Colonic mucosa (tissue), 4 donors: Measurements from ENCODE around the gene XCL2. TPM values are rescaled to one million over a fixed set of nuclear protein-coding genes. Genes with fewer than 3 reads are reported as not detected.
"Not testable (repeated sequence)": the region's sequence is repeated elsewhere in the genome, so short reads cannot be mapped to it uniquely, and the experiment has no call there.

Experiments used
- DNase-seq: peaks from one replicate; pipeline ENCODE4 v3.0.0-alpha.2; 2020
- H3K27ac ChIP-seq: fragments of 200-600 bp; one replicate; pipeline ENCODE4 v1.8.0; 2021
- H3K27me3 ChIP-seq: fragments of 200-600 bp; one replicate; pipeline ENCODE4 v1.8.0; 2021
- H3K36me3 ChIP-seq: fragments of 200-600 bp; one replicate; pipeline ENCODE4 v1.8.0; 2021
- H3K4me1 ChIP-seq: fragments of 200-600 bp; one replicate; pipeline ENCODE4 v1.8.0; 2021; ENCODE audit warnings: mild to moderate bottlenecking
- H3K4me3 ChIP-seq: fragments of 200-600 bp; one replicate; pipeline ENCODE4 v1.8.0; 2021
- H3K9ac ChIP-seq, 2 donors: one replicate each; pipeline ENCODE4 v1.7.0; 2013; ENCODE audit warnings: control low read depth in 2 of 2, low read depth in 2 of 2, low read length in 2 of 2
- H3K9me3 ChIP-seq: fragments of 200-600 bp; one replicate; pipeline ENCODE4 v1.8.0; 2021
- intact Hi-C: fragments of 100-400 bp; cut with DNase I; formaldehyde crosslinking; loops from one replicate; pipeline ENCODE4 v1.14.1; 2022
- total RNA-seq, 2 donors: library from RNA; stranded (reverse); fragmentation: NEBNext Ultra II Directional in 1 of 2; extraction: Animal tissue kit (Norgen Biotek cat#: 25700) in 1 of 2; gene quantifications; one replicate each; pipeline ENCODE4 v1.2.1, GENCODE V29; 2021
- TF ChIP-seq, protein P1 (sequence below): fragments of 200-600 bp; IDR thresholded peaks from one replicate; pipeline ENCODE4 v1.8.0; 2022; ENCODE audit warnings: antibody characterized with exemption, mild to moderate bottlenecking
- donor health status: healthy.
- donor health status: DM: no; HTN: no; CAD: no.
- donor health status: DM: no; HTN: no; CAD: no.

The XCL2 gene, protein sequence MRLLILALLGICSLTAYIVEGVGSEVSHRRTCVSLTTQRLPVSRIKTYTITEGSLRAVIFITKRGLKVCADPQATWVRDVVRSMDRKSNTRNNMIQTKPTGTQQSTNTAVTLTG
- not detected for total RNA-seq

DNA sequence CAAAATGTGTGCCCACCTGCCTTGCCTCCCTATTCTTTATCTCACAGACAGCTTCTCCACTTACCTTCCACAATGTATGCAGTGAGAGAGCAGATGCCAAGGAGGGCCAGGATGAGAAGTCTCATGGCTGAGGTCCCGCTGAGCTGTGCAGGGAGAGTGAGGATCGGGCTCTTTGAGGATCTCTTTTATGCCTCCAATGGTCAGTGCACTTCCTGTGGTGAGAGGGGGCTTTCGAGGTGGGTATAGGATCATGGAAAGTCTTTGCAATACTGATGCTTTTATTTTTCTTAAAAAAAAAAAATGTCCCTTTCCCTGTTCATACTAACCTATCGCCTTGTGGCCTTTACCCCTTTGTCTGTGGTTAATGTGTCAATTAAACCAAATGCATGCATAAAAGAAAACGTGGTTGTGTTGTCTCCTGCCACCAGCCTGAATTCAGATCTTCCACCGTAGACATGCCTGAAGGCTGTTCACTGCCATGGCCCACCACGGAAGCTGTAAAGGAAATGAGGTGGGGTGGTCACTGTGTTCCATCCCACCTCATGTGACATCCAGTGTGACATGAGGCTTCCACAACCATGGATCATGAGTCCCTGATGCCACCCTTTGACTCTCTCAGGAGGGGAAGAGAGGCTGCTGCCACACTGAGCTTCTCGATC lies at the start of gene XCL2:
Gene XCL2, minus strand, starts transcription at position 158 of the 659 bp plus-strand sequence. Its CDS starts 33 bp downstream, at position 125.
- H3K9me3 ChIP-seq, H3K9ac ChIP-seq, H3K36me3 ChIP-seq, H3K27ac ChIP-seq, DNase-seq, H3K27me3 ChIP-seq, H3K4me3 ChIP-seq, intact Hi-C loops, H3K4me1 ChIP-seq: not testable (repeated sequence)

- Histone ChIP-seq H3K27ac (no peak overlapping the region), H3K27me3 (no peaks in the 10 kb centered on the region), H3K9me3 (no peaks in the 10 kb centered on the region), H3K9ac (no peak overlapping the region), H3K4me3 (no peak overlapping the region), H3K4me1 (no peaks in the 10 kb centered on the region), H3K36me3 (no peaks in the 10 kb centered on the region)
- intact Hi-C loops, result no loop called here
- DNase-seq, result no peak
- TF ChIP-seq, protein P1, sequence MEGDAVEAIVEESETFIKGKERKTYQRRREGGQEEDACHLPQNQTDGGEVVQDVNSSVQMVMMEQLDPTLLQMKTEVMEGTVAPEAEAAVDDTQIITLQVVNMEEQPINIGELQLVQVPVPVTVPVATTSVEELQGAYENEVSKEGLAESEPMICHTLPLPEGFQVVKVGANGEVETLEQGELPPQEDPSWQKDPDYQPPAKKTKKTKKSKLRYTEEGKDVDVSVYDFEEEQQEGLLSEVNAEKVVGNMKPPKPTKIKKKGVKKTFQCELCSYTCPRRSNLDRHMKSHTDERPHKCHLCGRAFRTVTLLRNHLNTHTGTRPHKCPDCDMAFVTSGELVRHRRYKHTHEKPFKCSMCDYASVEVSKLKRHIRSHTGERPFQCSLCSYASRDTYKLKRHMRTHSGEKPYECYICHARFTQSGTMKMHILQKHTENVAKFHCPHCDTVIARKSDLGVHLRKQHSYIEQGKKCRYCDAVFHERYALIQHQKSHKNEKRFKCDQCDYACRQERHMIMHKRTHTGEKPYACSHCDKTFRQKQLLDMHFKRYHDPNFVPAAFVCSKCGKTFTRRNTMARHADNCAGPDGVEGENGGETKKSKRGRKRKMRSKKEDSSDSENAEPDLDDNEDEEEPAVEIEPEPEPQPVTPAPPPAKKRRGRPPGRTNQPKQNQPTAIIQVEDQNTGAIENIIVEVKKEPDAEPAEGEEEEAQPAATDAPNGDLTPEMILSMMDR, result no peak
Observed at GRCh38 chr1:168591641-168592250, 47.9 kb upstream of the XCL2 start.

DNA sequence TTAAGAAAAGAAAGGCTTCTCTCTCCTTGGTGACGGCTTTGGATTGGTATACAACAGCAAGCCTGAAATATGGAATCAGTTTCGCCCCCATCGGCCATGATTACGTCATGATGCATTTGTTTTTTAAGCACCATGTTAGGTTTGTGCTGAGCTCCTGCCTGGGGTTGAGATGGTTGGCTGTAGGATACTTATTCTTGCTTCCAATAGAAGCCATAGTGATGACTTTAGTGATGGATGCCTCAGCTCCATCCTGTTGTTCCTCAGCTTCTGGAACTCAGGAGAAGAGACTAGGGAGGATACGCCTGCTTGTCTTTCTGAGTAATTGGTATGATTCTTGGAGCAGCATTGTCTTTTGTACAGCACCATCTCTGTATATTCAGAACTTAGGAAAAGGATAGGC lies 47.3 kb upstream of the XCL2 start:
- no peaks in the 10 kb centered on the region for H3K36me3 ChIP-seq
- H3K27ac ChIP-seq, result no peak overlapping the region
- H3K4me1 ChIP-seq, result no peaks in the 10 kb centered on the region
- intact Hi-C loops, result no loop called here
- H3K4me3 ChIP-seq, result no peak overlapping the region
- DNase-seq, result no peak
- no peaks in the 10 kb centered on the region for H3K9me3 ChIP-seq
- H3K27me3 ChIP-seq, result no peaks in the 10 kb centered on the region
- TF ChIP-seq, protein P1, result no peak
- no peak overlapping the region for H3K9ac ChIP-seq

GRCh38 chr1:168589167-168589566 lies 45.4 kb upstream of the XCL2 start:
- Histone ChIP-seq H3K36me3 (no peaks in the 10 kb centered on the region), H3K27me3 (no peaks in the 10 kb centered on the region), H3K27ac (no peak overlapping the region), H3K4me1 (no peaks in the 10 kb centered on the region), H3K9me3 (no peaks in the 10 kb centered on the region), H3K4me3 (no peak overlapping the region), H3K9ac (no peak overlapping the region)
- intact Hi-C loops, result no loop called here
- DNase-seq, result no peak
- TF ChIP-seq, protein P1, result no peak

DNA sequence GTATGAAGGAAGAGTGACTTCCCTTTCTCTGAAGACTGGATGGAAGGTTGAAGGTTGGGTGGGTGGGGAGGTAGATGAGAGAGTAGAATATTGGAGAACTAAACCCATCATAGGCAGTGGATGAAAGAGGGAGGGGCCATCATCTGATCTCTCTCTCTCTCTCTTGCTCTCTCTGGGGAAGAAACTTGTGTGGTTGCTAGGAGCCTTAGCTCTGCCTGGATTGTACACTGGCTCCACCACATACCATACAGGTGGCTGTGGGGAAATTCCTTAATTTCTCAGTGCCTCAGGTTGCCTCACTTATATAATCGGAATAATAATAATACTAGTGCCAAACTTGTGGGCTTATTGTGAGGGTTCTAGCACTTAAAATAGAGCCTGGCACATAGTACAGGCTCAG lies 42.1 kb upstream of the XCL2 start:
- Histone ChIP-seq H3K36me3 (no peaks in the 10 kb centered on the region), H3K9me3 (no peaks in the 10 kb centered on the region), H3K4me1 (no peaks in the 10 kb centered on the region), H3K4me3 (no peak overlapping the region), H3K27ac (no peak overlapping the region), H3K9ac (no peak overlapping the region), H3K27me3 (no peaks in the 10 kb centered on the region)
- no peak for DNase-seq
- intact Hi-C loops, result no loop called here
- TF ChIP-seq, protein P1, result no peak

- intact Hi-C loops, result no loop called here
- DNase-seq, result no peak
- Histone ChIP-seq H3K9ac (no peak overlapping the region), H3K9me3 (no peaks in the 10 kb centered on the region), H3K27me3 (no peaks in the 10 kb centered on the region), H3K4me3 (no peak overlapping the region), H3K36me3 (no peaks in the 10 kb centered on the region), H3K27ac (no peak overlapping the region), H3K4me1 (no peaks in the 10 kb centered on the region)
- TF ChIP-seq, protein P1, result no peak
Observed at GRCh38 chr1:168585191-168585590, 41.4 kb upstream of the XCL2 start.
